Thyroid gland (tissue), 4 donors: ENCODE results near the gene DISC1. TPM values are rescaled to one million over a fixed set of nuclear protein-coding genes. Genes with fewer than 3 reads are reported as not detected.
"Not testable (repeated sequence)": the region's sequence is repeated elsewhere in the genome, so short reads cannot be mapped to it uniquely, and the experiment has no call there.

Experiments
- DNase-seq, 2 donors: peaks; one replicate each; pipeline ENCODE4 v3.0.0-alpha.2; 2019
- H3K27ac ChIP-seq, 3 donors: fragments of 200-600 bp; sonication (generic); 1 replicate in 2 of 3; 2 replicates in 1 of 3; pipeline ENCODE4 v1.5.1; 2016 to 2019; ENCODE audit warnings: mild to moderate bottlenecking in 1 of 3, moderate library complexity in 1 of 3
- H3K27me3 ChIP-seq: fragments of 200-600 bp; sonication (generic); one replicate; pipeline ENCODE4 v1.5.1; 2019
- H3K36me3 ChIP-seq, 2 donors: fragments of 200-600 bp; sonication (generic); one replicate each; pipeline ENCODE4 v1.5.1; 2016 to 2019
- H3K4me1 ChIP-seq, 2 donors: fragments of 200-600 bp; sonication (generic); one replicate each; pipeline ENCODE4 v1.5.1; 2017 to 2019
- H3K4me3 ChIP-seq, 3 donors: fragments of 200-600 bp; sonication (generic); replicated peaks in 1 of 3; 1 replicate in 2 of 3; 2 replicates in 1 of 3; pipeline ENCODE4 v1.5.1; 2016; ENCODE audit warnings: mild to moderate bottlenecking in 1 of 3
- H3K9me3 ChIP-seq: fragments of 200-600 bp; sonication (generic); one replicate; pipeline ENCODE4 v1.5.1; 2017
- POLR2A ChIP-seq, 2 donors: fragments of 450-650 bp; IDR thresholded peaks; one replicate each; pipeline ENCODE4 v1.6.1; 2017; ENCODE audit warnings: antibody characterized with exemption in 2 of 2, mild to moderate bottlenecking in 2 of 2, moderate library complexity in 1 of 2
- WGBS, 2 donors: methylation state at CpG; one replicate each; pipeline ENCODE4 v1.1.5; 2017; 5-methylcytosine and 5-hydroxymethylcytosine counted together
- intact Hi-C: fragments of 100-400 bp; cut with DNase I; formaldehyde crosslinking; loops from one replicate; pipeline ENCODE4 v1.15.1; 2023
- total RNA-seq, 4 donors: library from RNA; depleted of rRNA; stranded (reverse); fragments of >200 nt; gene quantifications; one replicate each; pipeline ENCODE4 v1.2.3, GENCODE V29; 2016
- TF ChIP-seq, protein P1 (sequence below), 6 experiments: fragments of 200-600 bp in 3 of 6; fragments of 450-650 bp in 3 of 6; sonication (generic) in 3 of 6; IDR thresholded peaks; one replicate each; pipeline ENCODE4 v1.5.1; 2016 to 2019; ENCODE audit warnings: antibody characterized with exemption in 6 of 6, mild to moderate bottlenecking in 2 of 6, inconsistent platforms in 1 of 6, moderate library complexity in 1 of 6

DISC1 gene
- total RNA-seq, 4 donors from 2014 or later, result 6.9 to 17.7 (median 9.8) TPM

DNA sequence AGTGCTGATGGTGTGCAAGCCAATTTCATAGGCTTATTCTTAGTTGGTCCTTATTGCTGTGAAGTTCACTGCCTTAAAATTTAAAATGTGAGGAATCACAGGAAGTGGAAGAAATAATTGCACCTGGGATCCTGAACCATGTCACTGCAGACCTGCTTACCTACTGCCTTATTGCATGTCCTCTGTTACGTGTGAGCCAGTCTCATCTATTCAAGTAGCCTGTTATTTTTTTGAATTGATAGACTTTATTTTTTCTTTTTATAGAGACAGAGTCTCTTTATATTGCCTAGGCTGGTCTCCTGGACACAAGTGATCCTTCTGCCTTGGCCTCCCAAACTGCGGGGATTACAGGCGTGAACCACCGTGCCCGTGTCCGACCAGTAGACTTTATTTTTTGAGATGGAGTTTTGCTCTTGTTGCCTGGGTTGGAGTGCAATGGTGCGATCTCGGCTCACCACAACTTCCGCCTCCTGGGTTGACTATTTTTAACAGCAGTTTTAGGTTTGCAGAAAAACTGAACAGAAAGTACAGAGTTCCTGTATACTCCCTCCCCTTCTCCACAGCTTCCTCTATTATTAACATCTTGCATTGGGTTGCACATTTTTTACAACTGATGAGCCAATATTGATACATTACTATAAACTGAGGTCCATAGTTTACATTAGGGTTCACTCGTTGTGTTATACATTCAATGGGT, 14.0 kb upstream of the DISC1 start:
- Histone ChIP-seq H3K4me3 (no peak overlapping the region), H3K27me3 (no peaks in the 10 kb centered on the region), H3K9me3 (no peaks in the 10 kb centered on the region), H3K27ac (peak overlapping the region in 2 of 3 donors; percentile 1 to 15), H3K36me3 (no peaks in the 10 kb centered on the region), H3K4me1 (peaks cover 0 to 6% of the 10 kb centered on the region in 2 donors)
- WGBS, 2 donors, result 90 to 92% methylated on average over 10 of the region's 10 CpGs
- intact Hi-C loops, result no loop called here
- TF ChIP-seq POLR2A (IDR thresholded peaks at IDR 0.05), result no peak
- TF ChIP-seq, protein P1, sequence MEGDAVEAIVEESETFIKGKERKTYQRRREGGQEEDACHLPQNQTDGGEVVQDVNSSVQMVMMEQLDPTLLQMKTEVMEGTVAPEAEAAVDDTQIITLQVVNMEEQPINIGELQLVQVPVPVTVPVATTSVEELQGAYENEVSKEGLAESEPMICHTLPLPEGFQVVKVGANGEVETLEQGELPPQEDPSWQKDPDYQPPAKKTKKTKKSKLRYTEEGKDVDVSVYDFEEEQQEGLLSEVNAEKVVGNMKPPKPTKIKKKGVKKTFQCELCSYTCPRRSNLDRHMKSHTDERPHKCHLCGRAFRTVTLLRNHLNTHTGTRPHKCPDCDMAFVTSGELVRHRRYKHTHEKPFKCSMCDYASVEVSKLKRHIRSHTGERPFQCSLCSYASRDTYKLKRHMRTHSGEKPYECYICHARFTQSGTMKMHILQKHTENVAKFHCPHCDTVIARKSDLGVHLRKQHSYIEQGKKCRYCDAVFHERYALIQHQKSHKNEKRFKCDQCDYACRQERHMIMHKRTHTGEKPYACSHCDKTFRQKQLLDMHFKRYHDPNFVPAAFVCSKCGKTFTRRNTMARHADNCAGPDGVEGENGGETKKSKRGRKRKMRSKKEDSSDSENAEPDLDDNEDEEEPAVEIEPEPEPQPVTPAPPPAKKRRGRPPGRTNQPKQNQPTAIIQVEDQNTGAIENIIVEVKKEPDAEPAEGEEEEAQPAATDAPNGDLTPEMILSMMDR (IDR thresholded peaks at IDR 0.05), result no peak
- peak; percentile 6 to 7 for DNase-seq

DNA sequence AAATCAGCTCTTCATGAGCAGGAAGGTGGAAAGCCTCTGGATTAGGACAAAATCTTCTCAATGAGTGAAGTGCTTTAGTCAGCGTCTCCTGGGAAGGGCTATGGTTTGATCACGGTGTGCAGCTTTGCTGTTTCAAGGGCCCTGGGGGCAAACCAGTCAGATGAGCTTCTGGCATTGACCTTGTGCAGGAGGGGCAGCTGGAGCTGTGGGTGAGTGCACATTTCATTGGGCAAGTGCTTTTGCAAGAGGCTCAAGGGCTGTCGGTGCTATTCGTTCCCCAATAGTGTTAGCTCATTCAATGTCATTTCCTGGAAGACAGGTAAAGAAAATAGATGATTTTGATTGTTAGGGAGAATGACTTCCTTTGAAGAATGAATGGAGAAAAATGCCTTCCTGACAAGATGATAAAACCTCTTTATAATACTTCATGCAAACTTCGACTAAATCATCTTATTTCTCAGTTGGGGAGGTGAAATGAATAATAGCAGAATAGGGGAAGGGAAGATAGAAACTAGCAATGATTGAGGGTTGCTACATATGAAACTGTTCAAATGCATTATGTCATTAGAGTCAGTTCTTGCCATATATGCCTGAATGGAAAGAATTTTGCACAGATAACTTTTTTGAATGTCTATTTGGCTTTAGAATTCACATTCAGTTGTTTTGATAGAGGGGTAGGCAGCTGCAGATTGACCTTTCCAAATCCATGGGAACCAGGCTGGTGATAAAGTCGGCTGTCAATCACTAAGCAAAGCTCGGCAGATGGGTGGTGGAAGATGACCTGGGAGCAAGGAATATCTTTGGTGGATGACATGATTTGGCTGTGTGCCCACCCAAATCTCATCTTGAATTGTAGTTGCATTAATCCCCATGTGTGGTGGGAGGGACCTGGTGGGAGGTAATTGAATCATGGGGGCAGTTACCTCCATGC, 12.9 kb upstream of the DISC1 start:
- intact Hi-C loops, result no loop called here
- no peaks in the 10 kb centered on the region for H3K27me3 ChIP-seq
- H3K36me3 ChIP-seq, result no peaks in the 10 kb centered on the region
- peak overlapping the region in 1 of 3 donors; percentile 1 for H3K27ac ChIP-seq
- peaks cover 0 to 6% of the 10 kb centered on the region in 2 donors for H3K4me1 ChIP-seq
- TF ChIP-seq, protein P1 (IDR thresholded peaks at IDR 0.05), result no peak
- no peak for TF ChIP-seq POLR2A (IDR thresholded peaks at IDR 0.05)
- no peaks in the 10 kb centered on the region for H3K9me3 ChIP-seq
- WGBS, 2 donors, result 41 to 53% methylated on average over 7 of the region's 7 CpGs
- H3K4me3 ChIP-seq, result no peak overlapping the region
- peak; percentile 89 to 93 for DNase-seq

DNA sequence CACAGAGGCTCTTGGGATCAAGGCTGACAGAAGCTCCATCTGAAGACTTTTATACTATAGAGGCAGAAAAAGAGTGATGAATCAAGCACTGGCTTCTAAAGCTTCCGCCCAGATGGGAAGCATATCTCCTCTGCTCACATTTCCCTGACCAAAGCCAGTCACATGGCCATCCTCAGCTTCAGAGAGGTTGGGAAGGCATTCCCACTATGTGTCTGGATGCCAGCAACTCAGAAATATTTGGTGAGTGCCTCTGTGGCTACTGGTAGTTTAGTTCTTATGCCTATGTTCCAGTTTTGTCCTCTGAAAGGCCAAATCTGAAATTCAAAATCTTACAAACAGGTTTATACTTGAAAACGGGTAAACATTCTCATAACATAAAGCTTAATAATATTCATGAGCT, 9.9 kb upstream of the DISC1 start:
- Histone ChIP-seq H3K9me3 (no peaks in the 10 kb centered on the region), H3K4me3 (no peak overlapping the region), H3K27me3 (no peaks in the 10 kb centered on the region), H3K36me3 (no peaks in the 10 kb centered on the region), H3K27ac (no peak overlapping the region), H3K4me1 (peaks cover 0 to 6% of the 10 kb centered on the region in 2 donors)
- no peak for TF ChIP-seq POLR2A (IDR thresholded peaks at IDR 0.05)
- TF ChIP-seq, protein P1 (IDR thresholded peaks at IDR 0.05), result no peak
- intact Hi-C loops, result no loop called here
- no peak for DNase-seq
- 89% methylated on average over 2 of the region's 2 CpGs for WGBS, 2 donors

DNA sequence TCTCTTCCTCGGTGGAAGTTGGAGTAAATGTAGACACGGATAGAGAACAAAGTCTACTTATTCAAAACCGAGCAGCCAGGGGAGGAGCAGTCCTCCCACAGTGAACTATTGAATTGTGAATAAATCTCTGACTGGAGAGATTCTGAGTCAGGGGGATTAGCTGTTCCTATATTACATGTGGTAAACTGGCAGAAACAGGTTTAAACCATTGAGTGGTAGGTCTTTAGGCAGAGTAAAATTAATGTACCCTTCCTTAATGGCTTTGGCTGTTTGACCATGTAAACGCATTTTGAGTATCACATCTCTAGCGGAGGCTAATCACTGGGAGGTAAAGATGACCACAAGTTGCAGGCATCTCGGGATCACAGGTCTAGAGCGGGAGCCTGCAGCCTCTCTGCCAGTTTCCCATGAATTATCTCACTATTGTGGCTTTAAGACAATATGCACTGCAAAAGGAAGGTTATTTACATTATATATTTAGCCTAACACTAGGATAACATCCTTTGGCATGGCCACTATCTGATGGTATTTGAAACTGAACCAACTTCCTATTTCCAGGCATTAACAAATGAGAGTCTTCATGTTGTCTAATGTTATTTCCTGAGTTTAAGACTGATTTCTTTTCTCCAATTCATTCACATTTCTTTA, 7.9 kb upstream of the DISC1 start:
- H3K27ac ChIP-seq, result no peak overlapping the region
- no peak overlapping the region for H3K4me3 ChIP-seq
- TF ChIP-seq POLR2A (IDR thresholded peaks at IDR 0.05), result no peak
- 76 to 80% methylated on average over 7 of the region's 7 CpGs for WGBS, 2 donors
- no peak for DNase-seq
- H3K4me1 ChIP-seq, result peaks cover 0 to 5% of the 10 kb centered on the region in 2 donors
- no peaks in the 10 kb centered on the region for H3K9me3 ChIP-seq
- intact Hi-C loops, result no loop called here
- no peaks in the 10 kb centered on the region for H3K27me3 ChIP-seq
- H3K36me3 ChIP-seq, result no peaks in the 10 kb centered on the region

DNA sequence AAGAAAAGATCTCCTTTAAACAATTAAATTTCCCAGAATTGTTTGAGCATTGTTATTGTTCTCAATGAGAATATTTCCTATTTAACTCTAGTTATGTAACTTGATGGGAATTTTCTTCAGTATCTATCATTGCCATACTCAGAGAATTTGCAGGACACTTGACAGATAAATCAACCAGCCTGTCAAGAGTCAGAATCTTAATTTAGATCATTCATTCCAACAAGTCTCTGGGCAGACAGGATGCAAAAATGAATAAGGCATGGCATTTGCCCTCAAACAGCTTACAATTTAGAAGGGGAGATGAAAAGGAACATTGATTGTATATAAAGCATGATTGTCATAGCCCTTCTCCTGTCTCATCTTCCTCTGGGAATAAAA, 7.3 kb upstream of the DISC1 start:
- no peak for DNase-seq
- H3K9me3 ChIP-seq, result no peaks in the 10 kb centered on the region
- no peaks in the 10 kb centered on the region for H3K36me3 ChIP-seq
- TF ChIP-seq POLR2A (IDR thresholded peaks at IDR 0.05), result no peak
- TF ChIP-seq, protein P1 (IDR thresholded peaks at IDR 0.05), result no peak
- intact Hi-C loops, result no loop called here
- no peaks in the 10 kb centered on the region for H3K4me1 ChIP-seq
- H3K27me3 ChIP-seq, result no peaks in the 10 kb centered on the region
- H3K27ac ChIP-seq, result no peak overlapping the region
- H3K4me3 ChIP-seq, result no peak overlapping the region

DNA sequence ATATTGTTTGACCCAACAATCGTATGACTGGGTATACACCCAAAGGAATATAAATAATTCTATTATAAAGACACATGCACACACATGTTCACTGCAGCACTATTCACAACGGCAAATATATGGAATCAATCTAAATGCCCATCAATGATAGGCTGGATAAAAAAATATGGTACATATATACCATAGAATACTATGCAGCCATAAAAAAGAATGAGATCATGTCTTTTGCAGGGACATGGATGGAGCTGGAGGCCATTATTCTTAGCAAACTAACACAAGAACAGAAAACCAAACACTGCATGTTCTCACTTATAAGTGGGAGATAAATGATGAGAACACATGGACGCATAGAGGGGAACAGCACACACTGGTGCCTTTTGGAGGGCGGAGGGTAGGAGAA, 1.5 kb upstream of the DISC1 start:
- H3K27me3 ChIP-seq, intact Hi-C loops, H3K36me3 ChIP-seq, H3K27ac ChIP-seq, DNase-seq, H3K9me3 ChIP-seq, H3K4me3 ChIP-seq: not testable (repeated sequence)
- 95 to 98% methylated on average over 4 of the region's 4 CpGs for WGBS, 2 donors
- peaks cover 0 to 12% of the 10 kb centered on the region in 2 donors for H3K4me1 ChIP-seq
